HS-27A (cell line): ENCODE results near the gene NFE2.
"Not testable (repeated sequence)": the region's sequence is repeated elsewhere in the genome, so short reads cannot be mapped to it uniquely, and the experiment has no call there.

Experiments used
- DNase-seq: peaks from one replicate; pipeline ENCODE4 v3.0.0-alpha.2; 2012; ENCODE audit warnings: low read depth, missing footprints

NFE2 gene

GRCh38 chr12:54300732-54301427 lies at the start of gene NFE2:
Gene NFE2, minus strand, starts transcription at chr12:54301015. Its CDS starts 5,767 bp downstream, at chr12:54295248.
- DNase-seq = no peak

DNA sequence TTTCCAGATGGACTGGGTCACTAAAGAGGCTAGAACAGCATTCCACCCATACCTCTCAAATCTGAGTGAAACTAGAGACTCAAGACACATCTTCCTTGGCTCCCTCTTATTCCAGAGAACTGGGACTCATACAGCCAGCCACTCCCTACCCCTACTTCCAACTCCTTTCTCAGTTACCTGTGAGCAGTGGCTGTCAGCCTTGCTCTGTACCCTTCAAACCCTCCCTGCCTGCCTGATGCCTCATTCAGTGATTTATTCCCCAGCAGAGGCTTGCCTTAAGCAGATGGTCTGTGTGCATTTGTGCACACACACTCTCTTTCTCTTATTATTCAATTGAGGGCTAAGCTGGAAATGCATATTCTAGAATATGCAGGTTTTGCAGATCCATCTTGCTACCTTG lies 48.9 kb upstream of the NFE2 start:
- DNase-seq = no peak

GRCh38 chr12:54349036-54349435 lies 48.2 kb upstream of the NFE2 start:
- no peak for DNase-seq

- no peak for DNase-seq
Measured at GRCh38 chr12:54341378-54342300, 40.8 kb upstream of the NFE2 start.

- DNase-seq = no peak
Measured at GRCh38 chr12:54340846-54341245, 40.0 kb upstream of the NFE2 start.

DNA sequence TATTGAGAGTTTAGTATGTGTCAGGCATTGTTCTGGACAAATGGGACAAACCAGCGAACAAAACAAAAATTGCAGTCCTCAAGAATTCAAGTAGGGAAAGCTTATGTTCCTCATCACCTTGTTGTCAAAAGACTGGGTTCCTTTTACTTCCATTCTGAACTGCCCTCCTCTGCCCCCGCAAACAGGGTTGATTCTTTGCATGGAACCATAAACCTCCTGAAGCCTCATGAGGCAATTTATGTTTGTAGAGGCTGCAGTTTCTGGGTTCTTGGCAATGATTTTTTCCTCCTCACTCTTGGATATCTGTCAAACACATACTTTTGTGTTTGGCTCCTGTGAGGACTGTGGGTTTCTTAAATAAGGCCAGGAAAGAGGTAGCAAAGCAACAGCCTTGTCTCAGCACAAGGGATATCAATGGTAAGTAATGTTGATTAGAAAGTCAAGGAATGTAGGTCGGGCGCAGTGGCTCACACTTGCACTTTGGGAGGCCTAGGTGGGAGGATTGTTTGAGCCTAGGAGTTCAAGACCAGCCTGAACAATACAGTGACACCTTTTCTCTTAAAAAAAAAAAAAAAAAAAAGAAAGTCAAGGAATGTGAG lies 38.0 kb upstream of the NFE2 start:
- no peak for DNase-seq

DNA sequence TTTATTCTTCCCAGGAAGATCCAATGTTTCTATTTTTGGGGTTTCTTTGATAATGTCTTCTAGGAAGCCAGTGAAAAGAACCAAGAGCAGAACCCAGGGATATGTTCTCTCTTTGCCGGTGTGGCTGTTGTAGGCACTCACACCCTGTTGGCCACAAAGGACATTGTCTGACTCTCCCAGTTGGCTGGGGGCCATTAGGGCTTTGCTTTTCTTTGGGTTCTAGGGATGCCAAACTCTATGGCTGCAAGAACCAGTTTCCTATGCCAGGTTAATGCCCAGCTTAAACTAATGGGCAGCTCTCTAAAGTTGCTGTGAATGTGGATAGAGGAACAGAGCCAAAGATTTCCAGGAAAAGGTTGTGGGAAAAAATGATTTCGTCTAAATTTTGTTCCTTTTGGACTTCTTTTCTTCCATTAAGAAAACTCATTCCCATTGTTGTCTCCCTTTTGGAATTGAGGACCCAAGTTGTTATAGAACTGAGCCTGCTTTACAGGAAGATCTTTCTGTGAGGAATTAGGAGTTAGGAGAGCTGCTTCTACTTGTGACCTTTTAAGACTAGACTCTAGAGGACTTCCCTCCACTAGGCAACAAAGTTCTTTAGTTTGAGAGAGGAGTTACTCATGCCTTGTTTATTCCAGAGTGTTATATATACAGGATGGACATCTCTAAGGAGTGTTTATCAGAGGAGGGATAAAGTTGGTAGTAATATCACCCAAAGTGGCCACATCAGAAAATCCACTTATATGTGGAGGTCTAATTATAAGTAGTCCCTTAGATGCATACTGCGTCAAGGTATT lies 37.2 kb upstream of the NFE2 start:
- DNase-seq = no peak

DNA sequence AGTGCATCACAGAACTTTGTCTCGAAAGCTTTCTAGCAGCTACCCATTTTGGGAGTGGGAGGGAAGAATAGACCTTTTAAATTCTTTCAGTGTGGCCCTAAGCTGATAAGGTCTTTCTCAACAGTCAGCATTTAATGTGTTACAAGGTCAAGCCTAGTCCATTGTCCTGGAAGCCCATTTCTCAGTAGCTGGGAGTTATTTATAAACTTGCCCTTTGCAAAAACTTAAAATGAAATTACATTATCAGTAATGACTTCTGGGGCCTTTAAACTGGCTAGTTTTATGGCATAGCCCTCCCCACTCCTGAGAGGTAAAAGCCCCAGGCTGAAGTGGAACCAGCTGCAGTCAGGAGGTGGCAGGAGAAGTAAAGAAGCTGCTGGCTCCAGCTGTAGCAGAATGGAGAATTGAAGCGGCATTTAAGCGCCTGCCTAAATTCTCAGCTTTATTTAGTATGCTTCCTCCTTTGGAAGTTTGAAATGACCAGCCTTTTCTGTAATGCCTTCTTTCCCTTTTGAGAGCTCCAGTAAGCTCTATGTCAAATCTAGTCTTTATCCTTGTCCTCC lies 36.5 kb upstream of the NFE2 start:
- DNase-seq = no peak

DNA sequence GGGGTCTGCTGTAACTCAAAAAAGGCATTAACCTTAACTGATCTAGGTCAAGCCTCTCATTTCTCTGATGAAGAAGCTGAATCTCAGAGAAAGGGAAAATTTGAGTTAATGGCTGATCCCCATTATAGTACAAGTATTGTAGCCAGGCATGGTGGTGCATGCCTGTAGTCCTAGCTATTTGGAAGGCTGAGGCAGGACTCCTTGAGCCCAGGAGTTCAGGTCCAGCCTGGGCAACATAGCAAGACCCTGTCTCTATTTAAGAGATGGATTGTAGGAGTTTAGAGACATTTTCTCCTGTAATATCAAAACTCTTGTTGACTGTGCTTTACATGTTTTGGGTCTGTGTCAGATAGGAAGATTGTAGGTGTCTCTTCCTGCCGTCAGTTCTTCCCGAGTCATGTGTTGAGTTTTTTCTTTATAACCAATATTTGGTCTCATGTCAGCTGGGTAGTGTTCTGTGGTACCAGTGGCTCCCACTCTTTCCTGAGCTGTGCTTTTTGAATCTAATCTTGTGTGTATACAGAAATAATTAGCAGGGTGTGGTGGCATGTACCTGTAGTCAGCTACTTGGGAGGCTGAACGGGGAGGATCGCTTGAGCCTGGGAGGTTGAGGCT lies 32.7 kb upstream of the NFE2 start:
- DNase-seq = no peak

DNA sequence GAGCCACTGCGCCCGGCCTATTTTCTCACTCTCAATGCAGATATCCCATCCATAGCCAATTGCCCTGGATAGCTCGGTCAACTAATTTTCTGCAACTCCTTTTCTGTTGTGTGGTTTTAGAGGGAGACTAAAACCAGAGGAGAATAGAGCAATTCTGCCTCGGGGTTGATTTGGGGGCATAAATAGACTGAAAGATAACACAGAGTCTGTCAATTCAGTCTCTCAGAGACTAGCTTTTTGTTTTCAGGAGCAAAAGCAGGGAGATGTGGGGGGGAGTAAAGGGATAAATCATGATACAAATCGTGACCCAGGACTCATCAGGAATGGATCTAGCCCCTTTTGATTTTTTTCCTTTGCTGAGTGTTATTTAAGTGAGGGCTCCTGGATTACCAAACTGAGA lies 30.6 kb upstream of the NFE2 start:
- DNase-seq = no peak

GRCh38 chr12:54330442-54330841 lies 29.6 kb upstream of the NFE2 start:
- DNase-seq = no peak

DNA sequence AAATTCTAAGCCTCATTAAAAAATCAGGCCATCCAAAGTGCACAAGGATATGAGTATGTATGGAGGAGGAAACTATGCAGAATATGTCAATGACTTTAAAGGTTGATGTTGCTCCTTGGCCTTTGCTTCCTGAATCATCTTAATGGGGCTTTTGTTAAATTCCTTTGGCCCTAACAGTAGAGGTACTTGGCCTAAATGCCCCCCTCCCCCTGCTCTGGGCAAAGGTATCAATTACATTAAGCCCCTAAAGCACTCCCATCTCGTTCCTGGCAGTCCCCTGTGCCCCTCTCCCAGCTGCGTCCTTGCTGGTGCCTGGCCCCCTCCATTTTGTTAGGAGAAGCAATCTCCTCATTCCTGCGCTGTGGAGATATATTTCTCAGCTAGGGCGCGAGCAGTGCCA lies 28.9 kb upstream of the NFE2 start:
- DNase-seq = no peak

- no peak for DNase-seq
Measured at GRCh38 chr12:54328595-54329337, 28.0 kb upstream of the NFE2 start.

- DNase-seq = not testable (repeated sequence)
Measured at GRCh38 chr12:54325442-54326109, 24.8 kb upstream of the NFE2 start.

DNA sequence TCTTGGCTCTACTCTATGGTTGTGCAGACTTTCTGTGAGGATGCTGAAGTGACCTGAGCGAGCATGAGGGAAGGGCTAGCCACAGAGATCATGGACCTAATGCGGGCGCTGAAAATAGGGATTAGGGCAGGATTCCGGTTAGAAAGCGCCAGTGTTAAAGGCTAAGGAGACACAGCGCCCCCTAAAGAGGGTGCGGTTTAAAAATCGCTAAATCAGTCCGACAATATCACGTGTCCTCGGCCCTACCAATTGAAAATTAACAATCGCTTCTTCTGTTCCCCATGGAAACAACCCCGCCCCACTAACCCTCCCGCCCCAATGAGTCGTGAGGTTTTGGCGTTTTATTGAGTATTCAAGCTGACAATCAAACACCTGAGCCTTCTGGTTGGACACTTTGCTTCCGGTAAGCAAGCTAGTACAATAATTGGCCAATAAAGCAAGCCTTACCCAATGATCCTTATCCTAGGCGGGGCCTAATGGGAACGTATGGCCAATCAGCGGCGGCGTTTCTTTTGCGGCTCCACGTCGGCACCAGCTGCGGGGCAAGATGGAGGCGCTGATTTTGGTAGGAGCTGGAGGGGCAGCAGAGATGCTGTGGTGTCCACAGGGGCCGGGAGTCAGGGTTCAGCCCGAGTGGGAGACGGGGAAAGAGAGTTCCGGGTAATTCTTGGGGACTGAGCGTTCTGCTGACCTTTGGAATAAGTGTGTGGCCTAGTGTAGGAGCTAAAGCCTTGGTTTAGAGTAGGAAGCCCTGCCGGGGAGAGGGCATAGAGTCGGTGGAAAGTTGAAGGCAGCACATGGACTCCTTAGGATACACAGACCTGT lies 24.0 kb upstream of the NFE2 start, which contains the start of gene COPZ1:
TSS of gene COPZ1 (plus strand) at position 515 of the 825 bp plus-strand sequence. CDS start at position 548, 33 bp downstream.
- peak; percentile 97 for DNase-seq

- no peak for DNase-seq
Measured at GRCh38 chr12:54321363-54321762, 20.5 kb upstream of the NFE2 start.

DNA sequence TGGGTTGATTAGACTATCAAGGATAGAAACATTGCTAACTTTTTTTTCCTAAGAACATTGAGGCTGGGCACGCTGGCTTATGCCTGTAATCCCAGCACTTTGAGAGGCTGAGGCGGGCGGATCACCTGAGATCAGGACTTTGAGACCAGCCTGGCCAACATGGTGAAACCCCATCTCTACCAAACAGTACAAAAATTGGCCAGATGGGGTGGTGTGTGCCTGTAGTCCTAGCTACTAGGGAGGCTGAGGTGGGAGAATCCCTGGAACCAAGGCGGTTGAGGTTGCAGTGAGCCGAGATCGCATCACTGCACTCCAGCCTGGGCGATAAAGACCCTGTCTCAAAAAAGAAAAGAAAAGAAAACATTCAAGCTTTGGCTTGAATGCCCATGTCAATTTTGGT lies 11.5 kb upstream of the NFE2 start:
- not testable (repeated sequence) for DNase-seq

DNA sequence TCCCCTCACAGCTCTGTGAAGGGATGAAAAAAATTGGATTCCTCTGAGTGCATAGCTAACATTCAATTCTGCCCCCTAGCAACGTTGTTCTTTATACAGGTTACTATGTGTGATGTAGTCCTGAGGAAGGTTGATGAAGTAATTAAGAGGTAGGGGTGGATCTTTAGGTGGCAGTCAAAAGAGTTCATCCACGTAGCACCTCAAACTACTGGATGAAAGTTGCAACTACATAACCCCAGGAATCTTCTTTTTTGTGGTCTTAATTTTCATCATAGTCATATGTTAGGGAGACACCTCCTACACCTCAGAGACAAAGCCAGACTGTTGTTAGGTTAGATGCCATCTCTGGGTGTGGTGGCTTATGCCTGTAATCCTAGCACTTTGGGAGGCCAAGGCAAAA lies 10.2 kb upstream of the NFE2 start:
- no peak for DNase-seq
